HL-60 (cell line): ENCODE measurements around the gene TPM4.

Experiments used
- DNase-seq, 2 experiments: peaks; one replicate each; pipeline ENCODE4 v3.0.0-alpha.2; 2010 to 2020; ENCODE audit warnings: low read depth in 1 of 2, low spot score in 1 of 2
- H3K27ac ChIP-seq: fragments of 250-450 bp; sonication (Bioruptor Pico); replicated peaks from 2 replicates; pipeline ENCODE4 v1.5.1; 2020; ENCODE audit warnings: mild to moderate bottlenecking, moderate library complexity
- H3K27me3 ChIP-seq: fragments of 250-450 bp; sonication (Bioruptor Pico); 2 replicates; pipeline ENCODE4 v1.5.1; 2021; ENCODE audit warnings: mild to moderate bottlenecking, moderate library complexity; ENCODE audit not compliant: insufficient read depth, poor library complexity, severe bottlenecking
- H3K4me3 ChIP-seq: replicated peaks from 2 replicates; pipeline ENCODE4 v1.5.1; 2011; ENCODE audit warnings: mild to moderate bottlenecking, control low read depth, low read length; ENCODE audit not compliant: insufficient read depth
- GABPA ChIP-seq: IDR thresholded peaks from 2 replicates; pipeline ENCODE4 v1.6.1; 2012; ENCODE audit warnings: low read depth
- POLR2AphosphoS5 ChIP-seq: IDR thresholded peaks from 2 replicates; pipeline ENCODE4 v1.6.1; 2012; ENCODE audit warnings: low read depth
- SPI1 ChIP-seq: IDR thresholded peaks from 2 replicates; pipeline ENCODE4 v1.6.1; 2012; ENCODE audit warnings: low read depth, mild to moderate bottlenecking, borderline replicate concordance
- TF ChIP-seq, protein P1 (sequence below): IDR thresholded peaks from 2 replicates; pipeline ENCODE4 v1.6.1; 2012; ENCODE audit warnings: low read depth; ENCODE audit not compliant: insufficient replicate concordance
- TF ChIP-seq, protein P2 (sequence below): IDR thresholded peaks from one replicate; pipeline ENCODE4 v1.5.1; 2011; ENCODE audit warnings: low read length, control low read depth, inconsistent platforms; ENCODE audit not compliant: insufficient read depth

TPM4 gene

DNA sequence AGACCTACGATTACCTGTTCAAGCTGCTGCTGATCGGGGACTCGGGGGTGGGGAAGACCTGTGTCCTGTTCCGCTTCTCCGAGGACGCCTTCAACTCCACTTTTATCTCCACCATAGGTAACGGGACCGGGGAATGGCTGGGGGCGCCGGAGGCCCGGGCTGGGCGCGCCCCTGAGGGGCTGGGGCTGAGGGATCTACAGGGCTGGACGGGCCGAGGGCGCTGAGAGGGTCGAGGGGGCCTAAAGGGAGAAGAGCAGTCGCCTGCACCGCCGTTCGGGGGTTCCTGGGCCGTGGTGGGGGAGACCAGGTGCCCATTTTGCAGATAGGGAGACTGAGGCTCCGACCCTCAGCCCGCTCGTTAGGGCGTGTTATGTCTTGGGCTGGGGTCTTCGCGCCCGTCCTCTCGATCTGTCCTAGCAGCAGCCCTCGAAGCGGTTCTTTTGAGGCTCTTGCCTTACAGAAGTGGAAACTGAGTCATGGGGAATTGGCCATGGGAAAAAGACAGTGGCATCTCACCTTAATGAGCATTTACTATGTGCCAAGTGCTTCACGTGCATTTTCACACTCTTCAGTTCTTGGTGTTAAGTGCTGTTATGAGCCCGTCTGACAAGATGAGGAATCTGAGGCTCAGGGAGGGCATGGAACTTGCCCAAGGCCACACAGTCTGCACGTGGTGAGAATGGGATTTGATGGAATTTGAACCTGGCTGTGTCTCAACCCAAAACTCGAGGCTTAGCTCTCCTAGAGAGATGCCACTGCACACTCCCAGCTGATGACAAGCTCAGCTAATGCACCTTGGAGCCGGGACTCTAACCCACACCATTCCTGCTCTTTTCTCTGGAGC lies 35.8 kb downstream of the TPM4 start:
- Histone ChIP-seq H3K27me3 (no peaks in the 10 kb centered on the region), H3K4me3 (peak overlapping the region; percentile 86)
- peak; percentile 50 for TF ChIP-seq POLR2AphosphoS5
- TF ChIP-seq, protein P1, sequence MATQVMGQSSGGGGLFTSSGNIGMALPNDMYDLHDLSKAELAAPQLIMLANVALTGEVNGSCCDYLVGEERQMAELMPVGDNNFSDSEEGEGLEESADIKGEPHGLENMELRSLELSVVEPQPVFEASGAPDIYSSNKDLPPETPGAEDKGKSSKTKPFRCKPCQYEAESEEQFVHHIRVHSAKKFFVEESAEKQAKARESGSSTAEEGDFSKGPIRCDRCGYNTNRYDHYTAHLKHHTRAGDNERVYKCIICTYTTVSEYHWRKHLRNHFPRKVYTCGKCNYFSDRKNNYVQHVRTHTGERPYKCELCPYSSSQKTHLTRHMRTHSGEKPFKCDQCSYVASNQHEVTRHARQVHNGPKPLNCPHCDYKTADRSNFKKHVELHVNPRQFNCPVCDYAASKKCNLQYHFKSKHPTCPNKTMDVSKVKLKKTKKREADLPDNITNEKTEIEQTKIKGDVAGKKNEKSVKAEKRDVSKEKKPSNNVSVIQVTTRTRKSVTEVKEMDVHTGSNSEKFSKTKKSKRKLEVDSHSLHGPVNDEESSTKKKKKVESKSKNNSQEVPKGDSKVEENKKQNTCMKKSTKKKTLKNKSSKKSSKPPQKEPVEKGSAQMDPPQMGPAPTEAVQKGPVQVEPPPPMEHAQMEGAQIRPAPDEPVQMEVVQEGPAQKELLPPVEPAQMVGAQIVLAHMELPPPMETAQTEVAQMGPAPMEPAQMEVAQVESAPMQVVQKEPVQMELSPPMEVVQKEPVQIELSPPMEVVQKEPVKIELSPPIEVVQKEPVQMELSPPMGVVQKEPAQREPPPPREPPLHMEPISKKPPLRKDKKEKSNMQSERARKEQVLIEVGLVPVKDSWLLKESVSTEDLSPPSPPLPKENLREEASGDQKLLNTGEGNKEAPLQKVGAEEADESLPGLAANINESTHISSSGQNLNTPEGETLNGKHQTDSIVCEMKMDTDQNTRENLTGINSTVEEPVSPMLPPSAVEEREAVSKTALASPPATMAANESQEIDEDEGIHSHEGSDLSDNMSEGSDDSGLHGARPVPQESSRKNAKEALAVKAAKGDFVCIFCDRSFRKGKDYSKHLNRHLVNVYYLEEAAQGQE: no peak

DNA sequence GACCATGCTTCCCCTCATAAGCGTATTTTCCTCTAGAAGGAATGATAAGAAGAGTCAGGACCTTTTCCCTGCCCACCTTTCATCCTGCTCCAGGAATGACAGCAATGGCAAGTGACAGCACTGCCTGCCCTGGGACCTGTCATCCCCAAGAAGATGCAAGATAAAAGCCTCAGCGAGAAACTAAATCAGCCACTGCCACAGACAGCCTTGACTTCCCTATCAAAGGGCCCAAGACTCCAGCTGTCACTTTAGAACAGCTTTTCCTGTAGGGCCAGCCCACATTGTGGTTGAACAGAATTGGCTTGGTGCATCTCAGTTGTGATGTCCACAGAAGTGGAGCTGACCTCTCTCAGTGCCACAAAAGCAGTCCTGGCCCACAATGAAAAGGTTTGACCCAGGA lies 36.5 kb downstream of the TPM4 start:
- DNase-seq: peak; percentile 51 to 72
- Histone ChIP-seq H3K27me3 (no peaks in the 10 kb centered on the region), H3K27ac (peak overlapping the region; percentile 92), H3K4me3 (peak overlapping the region; percentile 86)
- TF ChIP-seq POLR2AphosphoS5 (0 out of 2 replicates have a peak, but pooled peaks have one; percentile 31), SPI1 (peak; percentile 50; the same call in 1 of the 2 replicates), GABPA (no peak)
- TF ChIP-seq, protein P1: no peak
- TF ChIP-seq, protein P2, sequence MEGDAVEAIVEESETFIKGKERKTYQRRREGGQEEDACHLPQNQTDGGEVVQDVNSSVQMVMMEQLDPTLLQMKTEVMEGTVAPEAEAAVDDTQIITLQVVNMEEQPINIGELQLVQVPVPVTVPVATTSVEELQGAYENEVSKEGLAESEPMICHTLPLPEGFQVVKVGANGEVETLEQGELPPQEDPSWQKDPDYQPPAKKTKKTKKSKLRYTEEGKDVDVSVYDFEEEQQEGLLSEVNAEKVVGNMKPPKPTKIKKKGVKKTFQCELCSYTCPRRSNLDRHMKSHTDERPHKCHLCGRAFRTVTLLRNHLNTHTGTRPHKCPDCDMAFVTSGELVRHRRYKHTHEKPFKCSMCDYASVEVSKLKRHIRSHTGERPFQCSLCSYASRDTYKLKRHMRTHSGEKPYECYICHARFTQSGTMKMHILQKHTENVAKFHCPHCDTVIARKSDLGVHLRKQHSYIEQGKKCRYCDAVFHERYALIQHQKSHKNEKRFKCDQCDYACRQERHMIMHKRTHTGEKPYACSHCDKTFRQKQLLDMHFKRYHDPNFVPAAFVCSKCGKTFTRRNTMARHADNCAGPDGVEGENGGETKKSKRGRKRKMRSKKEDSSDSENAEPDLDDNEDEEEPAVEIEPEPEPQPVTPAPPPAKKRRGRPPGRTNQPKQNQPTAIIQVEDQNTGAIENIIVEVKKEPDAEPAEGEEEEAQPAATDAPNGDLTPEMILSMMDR: no peak

More for the DNA sequence above, 35.8 kb downstream of the TPM4 start:
- peak overlapping the region; percentile 92 for H3K27ac ChIP-seq
- no peak for DNase-seq

DNA sequence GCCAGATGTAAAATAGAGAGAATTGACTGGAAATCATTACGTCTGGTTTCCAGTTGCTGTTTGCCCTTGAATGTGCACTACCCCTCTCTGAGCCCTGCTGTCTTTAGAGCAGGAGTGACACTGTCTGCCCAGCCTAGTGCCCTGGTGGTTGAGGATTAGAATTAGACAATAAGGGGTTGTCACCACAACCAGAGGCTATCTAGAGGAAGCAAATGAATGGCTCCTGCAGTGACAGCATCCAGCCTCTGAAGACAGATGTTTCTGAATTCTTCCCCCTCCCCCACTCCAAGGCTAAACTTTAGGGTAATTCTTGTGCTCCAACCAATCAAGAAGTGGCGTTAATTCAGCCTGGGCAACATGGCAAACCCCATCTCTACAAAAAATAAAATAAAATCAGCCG lies 37.4 kb downstream of the TPM4 start:
- DNase-seq: peak; percentile 65 to 72
- Histone ChIP-seq H3K27ac (peak overlapping the region; percentile 92), H3K4me3 (peak overlapping the region; percentile 86), H3K27me3 (no peaks in the 10 kb centered on the region)
- no peak for TF ChIP-seq SPI1
- TF ChIP-seq POLR2AphosphoS5: 0 out of 2 replicates have a peak, but pooled peaks have one; percentile 14

DNA sequence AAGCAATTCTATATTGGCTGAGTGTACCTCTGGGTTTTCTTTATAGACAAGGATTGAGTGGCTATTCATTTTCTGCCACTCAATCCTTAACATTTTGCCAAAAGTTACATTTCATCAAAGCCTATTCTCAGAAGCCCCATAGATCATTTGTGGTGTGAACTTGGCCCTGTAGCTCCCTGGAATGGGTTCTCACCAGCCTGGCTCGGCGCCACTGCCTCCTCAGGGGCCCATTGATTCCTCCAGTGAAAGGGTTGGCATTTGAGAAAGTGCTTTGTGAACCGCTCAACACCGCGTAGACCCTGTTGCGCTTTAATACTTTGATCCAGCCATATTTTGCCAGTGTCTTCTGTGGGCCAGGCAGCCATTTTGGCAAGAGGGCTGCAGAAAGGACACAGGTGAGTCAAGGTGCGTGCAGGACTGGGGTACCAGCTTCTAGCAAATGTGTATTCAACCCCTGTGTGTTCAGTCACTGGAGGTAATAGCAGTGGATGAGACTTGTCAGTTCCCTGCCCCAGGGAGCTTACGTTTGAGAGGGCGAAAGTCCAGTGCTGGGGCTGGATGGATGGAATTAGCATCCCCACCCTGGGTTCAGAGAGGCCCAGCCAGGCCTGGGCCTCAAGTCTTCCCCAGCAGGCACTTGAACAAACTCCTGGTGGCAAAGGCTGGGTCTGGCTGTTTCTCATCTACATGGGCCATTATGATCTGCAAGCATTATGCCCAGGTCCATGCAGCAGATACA lies 39.2 kb downstream of the TPM4 start:
- Histone ChIP-seq H3K27me3 (no peaks in the 10 kb centered on the region), H3K27ac (peak overlapping the region; percentile 81), H3K4me3 (no peak overlapping the region)
- no peak for DNase-seq
- no peak for TF ChIP-seq POLR2AphosphoS5
- TF ChIP-seq, protein P1: no peak
- TF ChIP-seq, protein P2: no peak
- no peak for TF ChIP-seq SPI1
- no peak for TF ChIP-seq GABPA
